HG02870 (cell line): ENCODE results near the gene CENPV.
"Not testable (repeated sequence)": the region's sequence is repeated elsewhere in the genome, so short reads cannot be mapped to it uniquely, and the experiment has no call there.

Experiments
- ATAC-seq: cut with Tn5 transposase; IDR thresholded peaks from one replicate; pipeline ENCODE4 v1.9.1; 2021; ENCODE audit warnings: mild to moderate bottlenecking, moderate library complexity; ENCODE audit not compliant: unreplicated experiment

CENPV gene

GRCh38 chr17:16353317-16354174 lies at the start of gene CENPV:
CENPV (minus strand) TSS chr17:16353469; CDS start chr17:16353436, 33 bp downstream.
- peak; percentile 47 for ATAC-seq

- ATAC-seq: peak; percentile 57
These were observed 45.3 kb upstream of the CENPV start for GRCh38 chr17:16398270-16399267.

DNA sequence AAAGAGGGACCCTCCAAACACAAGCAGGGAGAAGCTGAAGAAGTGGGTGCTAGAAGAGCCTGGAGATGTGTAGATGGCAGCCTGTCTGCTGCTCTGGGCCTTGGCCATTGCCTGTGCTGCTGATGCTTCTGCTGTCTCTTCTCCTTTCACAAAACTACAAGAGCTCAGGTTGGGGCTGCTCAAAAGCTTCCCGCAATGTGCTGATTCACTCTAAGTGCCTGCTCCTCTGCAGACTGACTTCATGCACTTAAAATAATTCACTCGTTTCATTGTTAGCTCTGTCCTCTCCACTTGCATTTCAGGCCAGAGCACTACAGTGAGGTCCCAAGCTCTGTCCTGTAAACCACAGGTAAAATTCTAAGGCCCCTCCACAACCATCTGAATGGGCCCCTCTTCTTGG lies 43.4 kb upstream of the CENPV start:
- not testable (repeated sequence) for ATAC-seq

GRCh38 chr17:16395887-16396286 lies 42.6 kb upstream of the CENPV start:
- not testable (repeated sequence) for ATAC-seq

DNA sequence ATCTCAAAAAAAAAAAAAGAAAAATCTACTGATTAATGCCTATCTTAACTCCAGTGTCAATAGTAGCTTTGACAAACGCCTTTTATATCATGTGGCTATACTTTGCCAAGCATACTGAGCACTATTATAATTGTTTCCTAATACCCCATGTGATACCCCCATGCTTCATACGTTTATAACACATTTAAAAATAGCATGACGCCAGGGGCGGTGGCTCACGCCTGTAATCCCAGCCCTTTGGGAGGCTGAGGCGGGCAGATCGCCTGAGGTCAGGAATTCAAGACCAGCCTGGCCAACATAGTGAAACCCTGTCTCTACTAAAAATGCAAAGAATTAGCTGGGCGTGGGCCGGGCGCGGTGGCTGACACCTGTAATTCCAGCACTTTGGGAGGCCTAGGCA lies 39.2 kb upstream of the CENPV start:
- ATAC-seq: not testable (repeated sequence)

DNA sequence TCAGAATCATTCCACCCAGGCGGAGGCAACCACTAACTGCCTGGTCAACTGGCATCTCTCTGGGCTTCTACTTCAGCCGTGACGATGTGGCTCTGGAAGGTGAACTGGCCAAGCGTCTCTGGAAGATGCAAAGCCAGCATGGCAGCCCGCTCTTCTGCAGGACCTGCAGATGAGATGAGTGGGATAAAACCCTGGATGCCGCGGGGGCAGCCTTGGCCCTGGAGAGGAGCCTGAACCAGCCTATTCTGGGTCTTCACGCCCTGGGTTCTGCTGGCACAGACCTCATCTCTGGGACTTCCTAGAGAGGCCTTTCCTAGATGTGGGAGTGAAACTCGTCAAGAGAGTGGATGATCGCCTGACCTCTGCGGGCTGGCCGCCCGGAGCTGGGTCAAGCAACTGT lies 38.2 kb upstream of the CENPV start:
- ATAC-seq: no peak

DNA sequence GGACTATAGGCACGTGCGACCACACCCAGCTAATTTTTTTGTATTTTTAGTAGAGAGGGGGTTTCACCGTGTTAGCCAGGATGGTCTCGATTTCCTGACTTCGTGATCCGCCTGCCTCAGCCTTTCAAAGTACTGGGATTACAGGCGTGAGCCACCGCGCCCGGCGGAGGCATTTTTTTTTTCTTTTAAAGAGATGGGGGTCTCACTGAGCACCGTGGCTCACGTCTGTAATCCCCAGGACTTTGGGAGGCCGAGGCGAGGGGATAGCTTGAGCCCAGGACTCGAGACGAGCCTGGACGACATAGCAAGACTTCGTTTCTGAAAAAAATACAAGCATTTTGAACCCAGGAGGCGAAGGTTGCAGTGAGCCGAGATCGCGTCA lies 32.8 kb upstream of the CENPV start:
- ATAC-seq: not testable (repeated sequence)

DNA sequence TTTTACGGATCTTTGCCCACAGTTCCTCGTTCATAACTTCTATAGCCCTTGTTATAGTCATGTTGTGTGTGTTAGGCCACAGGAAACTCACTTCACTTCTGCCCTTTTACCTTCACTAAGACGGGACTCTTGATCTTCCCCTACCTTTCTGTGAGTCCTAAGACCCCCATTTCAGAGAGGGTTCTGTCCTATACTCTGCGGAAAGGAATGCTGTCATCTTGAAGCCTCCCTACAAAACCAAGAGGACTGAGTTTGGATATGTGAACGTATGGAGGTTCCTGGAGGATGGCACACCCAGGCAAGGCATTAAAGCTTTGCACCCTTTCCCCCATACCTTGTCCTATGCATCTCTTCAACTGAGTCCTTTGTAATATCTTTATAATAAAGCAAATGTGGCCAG lies 31.3 kb upstream of the CENPV start:
- no peak for ATAC-seq

- ATAC-seq: no peak
These were observed 30.6 kb upstream of the CENPV start for GRCh38 chr17:16383772-16384287.

- no peak for ATAC-seq
These were observed 29.9 kb upstream of the CENPV start for GRCh38 chr17:16383216-16383615.

GRCh38 chr17:16381496-16381820 lies 28.2 kb upstream of the CENPV start:
- no peak for ATAC-seq

GRCh38 chr17:16380640-16381495 lies 27.6 kb upstream of the CENPV start, which contains the start of gene UBB:
UBB (plus strand) TSS chr17:16381091; CDS start chr17:16381908, 817 bp downstream.
- ATAC-seq: peak; percentile 88

GRCh38 chr17:16379654-16380053 lies 26.4 kb upstream of the CENPV start:
- no peak for ATAC-seq

- ATAC-seq: no peak
These were observed 25.5 kb upstream of the CENPV start for GRCh38 chr17:16378636-16379282.

- ATAC-seq: no peak
These were observed 24.7 kb upstream of the CENPV start for GRCh38 chr17:16377941-16378341.

DNA sequence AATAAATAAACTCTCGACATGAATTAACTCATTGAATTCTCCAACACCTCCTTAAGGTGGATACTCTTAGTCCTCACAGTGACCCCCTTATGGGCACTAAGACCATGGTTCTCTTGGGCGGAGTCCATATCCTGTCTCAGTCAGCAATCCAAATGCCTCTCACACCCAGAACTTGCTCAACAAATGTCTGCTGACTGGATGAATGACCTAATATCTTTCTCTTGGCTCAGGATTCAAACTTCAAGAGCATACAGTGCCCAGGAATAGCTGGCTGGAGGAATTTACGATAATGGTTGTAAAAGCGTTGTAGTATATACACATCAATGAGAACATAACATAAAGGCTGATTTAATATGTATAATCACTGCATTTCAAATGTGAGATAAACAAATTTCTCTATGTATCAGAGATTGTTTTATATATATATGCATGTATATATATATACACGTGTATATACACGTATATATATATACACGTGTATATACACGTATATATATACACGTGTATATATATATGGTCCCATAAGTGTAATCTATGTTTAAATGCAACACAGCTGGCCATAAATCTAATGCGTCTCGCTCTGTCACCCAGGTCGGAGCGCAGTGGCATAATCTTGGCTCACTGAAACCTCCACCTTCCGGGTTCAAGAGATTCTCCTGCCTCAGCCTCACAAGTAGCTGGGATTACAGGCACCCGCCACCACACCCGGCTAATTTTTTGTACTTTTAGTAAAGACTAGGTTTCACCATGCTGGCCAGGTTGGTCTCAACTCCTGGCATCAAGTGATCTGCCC lies 21.1 kb upstream of the CENPV start:
- ATAC-seq: no peak

GRCh38 chr17:16371742-16372141 lies 18.5 kb upstream of the CENPV start:
- ATAC-seq: no peak

DNA sequence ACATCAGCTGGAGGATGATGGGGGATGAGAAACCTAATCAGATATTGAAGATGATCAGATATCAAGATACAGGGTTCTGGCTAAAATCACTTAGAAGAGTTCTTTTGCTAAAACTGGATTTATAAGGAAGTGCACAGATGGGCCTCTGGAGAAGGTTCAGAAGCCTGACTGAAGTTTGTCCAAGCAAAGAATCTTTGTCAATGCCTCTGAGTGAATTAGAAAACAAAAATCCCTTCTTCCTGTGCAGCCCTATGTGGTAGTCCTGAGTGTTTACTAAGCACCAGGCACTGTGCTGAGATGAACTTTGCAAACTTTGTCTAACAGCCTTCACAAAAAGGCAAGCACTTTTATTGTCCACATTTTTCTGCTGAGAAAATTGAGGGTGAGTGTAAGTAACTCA lies 11.4 kb upstream of the CENPV start:
- ATAC-seq: no peak
